Suppressor macrophage treated with lipopolysaccharide for 1 hour (primary cell): ENCODE results near the gene ZNF469.
"Not testable (repeated sequence)": the region's sequence is repeated elsewhere in the genome, so short reads cannot be mapped to it uniquely, and the experiment has no call there.

Experiments used
- DNase-seq, 3 donors: peaks; one replicate each; pipeline ENCODE4 v3.0.0-alpha.2; 2020 to 2022

The ZNF469 gene

GRCh38 chr16:88348377-88349152, 34.2 kb upstream of the ZNF469 start:
- no peak for DNase-seq

GRCh38 chr16:88349153-88349902, 33.4 kb upstream of the ZNF469 start:
- no peak for DNase-seq

DNA sequence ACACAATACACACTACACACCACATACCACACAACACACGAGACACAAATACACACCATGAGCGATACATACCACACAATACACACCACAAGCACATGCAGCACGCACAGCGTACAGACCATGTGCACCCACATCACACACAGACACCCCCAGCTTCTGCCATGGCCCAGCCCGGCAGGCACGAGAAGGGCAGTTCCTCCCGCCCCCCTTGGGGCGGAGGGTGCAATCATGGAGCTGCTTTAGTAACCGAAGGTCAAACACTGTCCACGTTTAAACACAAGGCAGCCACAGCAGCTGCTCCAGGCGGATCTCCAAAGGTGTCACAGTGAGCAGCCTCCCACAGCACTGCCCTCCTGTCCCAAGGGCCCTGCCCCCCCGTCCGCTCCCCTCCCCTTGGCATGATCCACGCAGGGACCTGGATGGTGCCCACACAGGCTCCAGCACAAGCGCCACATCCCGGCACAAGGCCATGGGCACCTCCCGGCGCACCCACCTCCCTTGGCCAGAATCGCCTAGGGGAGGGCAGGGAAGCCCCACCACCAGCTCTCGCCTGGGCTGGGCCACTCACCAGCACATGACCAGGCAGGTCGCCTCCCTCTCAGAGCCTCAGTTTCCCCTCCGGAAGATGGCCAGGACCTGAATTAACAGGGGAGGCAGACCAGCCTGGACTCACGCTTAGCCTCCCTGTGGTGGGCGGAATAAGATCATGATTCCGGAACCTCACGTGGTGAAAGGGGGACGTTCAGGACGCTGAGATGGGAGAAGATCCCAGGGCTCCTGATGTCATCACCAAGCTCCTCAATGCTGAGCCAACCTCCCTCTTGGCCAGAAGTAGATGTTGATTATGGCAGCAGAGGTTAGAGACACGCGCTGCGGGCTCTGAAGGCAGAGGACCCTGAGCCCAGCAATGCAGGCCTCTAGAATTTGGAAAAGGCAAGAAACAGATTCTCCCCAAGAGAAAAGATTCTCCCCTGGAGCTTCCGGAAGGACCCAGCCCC, 32.6 kb upstream of the ZNF469 start:
- DNase-seq: no peak

GRCh38 chr16:88350922-88351321, 31.8 kb upstream of the ZNF469 start:
- DNase-seq: no peak

DNA sequence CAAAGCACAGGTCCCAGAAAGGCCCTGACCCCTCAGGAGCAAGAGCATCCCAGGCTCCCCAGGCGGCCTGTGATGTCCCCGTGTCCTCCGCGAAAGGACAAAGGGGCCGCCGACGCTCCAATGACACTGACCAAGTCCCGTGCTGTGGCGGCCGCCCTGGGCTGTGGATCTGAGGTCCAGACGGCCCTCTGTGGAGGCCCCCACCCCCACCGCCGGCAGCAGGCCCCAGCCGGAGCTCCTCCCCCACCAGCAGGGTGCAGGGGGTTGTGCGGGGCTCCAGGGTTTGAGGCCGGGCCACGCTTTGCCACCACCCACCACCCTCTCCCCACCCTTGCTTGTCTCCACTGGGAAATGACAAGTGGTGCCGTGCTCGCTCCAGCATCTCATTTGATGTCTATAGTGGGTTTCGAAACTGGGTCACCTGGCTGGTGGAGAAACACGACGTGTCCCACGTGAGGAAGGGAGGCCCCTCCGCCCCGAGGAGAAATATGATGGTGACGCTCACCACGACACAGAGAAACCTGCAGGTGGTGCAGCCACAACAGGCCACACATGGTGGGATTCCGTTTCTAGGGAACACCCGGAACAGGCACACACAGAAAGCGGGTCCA, 31.2 kb upstream of the ZNF469 start:
- no peak for DNase-seq

GRCh38 chr16:88352261-88353200, 30.2 kb upstream of the ZNF469 start:
- DNase-seq: no peak

- DNase-seq: no peak
Measured at GRCh38 chr16:88353232-88353631, 29.5 kb upstream of the ZNF469 start.

DNA sequence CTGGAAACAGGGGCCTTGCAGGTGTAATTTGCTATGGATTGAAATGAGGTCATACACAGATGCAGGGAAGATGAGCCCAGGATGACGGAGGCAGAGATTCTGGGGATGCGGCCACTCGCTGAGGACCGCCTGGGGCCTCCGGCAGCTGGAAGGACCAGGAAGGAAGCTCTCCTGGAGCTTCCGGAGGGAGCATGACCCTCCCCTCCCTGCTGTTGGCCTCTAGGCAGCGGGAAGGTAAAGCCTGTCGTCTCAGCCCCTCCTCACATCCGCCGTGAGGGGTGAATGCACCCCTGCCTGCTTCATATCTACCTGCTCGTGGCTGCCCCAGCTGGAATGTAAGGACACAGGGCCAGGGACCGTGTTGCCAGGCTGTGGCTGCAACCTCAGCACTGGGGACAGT, 29.1 kb upstream of the ZNF469 start:
- DNase-seq: no peak

- DNase-seq: no peak
Measured at GRCh38 chr16:88354229-88355092, 28.3 kb upstream of the ZNF469 start.

- DNase-seq: no peak
Measured at GRCh38 chr16:88355093-88355388, 27.7 kb upstream of the ZNF469 start.

- no peak for DNase-seq
Measured at GRCh38 chr16:88355389-88356123, 27.2 kb upstream of the ZNF469 start.

- DNase-seq: no peak
Measured at GRCh38 chr16:88356124-88356726, 26.5 kb upstream of the ZNF469 start.

DNA sequence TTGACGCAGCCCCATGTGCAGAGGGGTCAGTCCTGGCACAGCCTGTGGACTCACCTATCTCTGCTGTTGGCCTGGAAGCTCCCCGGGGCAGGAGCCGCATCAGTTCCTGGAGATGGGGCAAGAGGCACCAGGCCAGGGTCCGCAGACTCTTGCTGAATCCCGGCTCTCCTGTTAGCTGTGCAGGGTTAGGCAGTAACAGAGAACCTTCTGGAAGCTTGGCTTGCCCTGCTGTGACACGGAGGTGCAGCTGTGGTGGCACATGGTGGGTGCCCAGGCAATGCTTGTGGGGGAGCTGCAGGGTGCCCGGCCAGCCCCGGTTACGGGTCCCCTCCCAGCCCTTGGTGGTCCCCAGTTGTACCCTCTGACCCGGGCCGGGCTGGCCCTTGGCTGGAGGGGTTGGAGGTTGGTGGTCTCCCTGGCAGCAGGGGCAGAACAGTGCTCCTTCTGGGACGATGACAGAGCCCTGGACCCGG, 26.0 kb upstream of the ZNF469 start:
- DNase-seq: no peak

GRCh38 chr16:88357317-88358022, 25.3 kb upstream of the ZNF469 start:
- no peak for DNase-seq

GRCh38 chr16:88358023-88358420, 24.7 kb upstream of the ZNF469 start:
- DNase-seq: no peak

DNA sequence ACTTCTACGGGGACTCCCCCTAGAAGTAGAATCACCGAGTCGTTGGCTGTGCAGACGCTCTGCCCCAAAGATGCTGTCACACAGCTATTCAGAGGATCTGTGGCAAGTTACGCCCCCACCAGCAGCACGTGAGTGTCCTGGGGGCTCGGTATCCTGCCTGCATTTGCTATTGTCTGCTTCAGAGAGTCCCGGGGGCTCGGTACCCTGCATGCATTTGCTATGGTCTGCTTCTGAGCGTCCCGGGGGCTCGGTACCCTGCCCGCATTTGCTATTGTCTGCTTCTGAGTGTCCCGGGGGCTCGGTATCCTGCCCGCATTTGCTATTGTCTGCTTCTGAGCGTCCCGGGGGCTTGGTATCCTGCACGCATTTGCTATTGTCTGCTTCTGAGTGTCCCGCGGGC, 23.8 kb upstream of the ZNF469 start:
- DNase-seq: no peak

- not testable (repeated sequence) for DNase-seq
Measured at GRCh38 chr16:88360401-88360800, 22.4 kb upstream of the ZNF469 start.

DNA sequence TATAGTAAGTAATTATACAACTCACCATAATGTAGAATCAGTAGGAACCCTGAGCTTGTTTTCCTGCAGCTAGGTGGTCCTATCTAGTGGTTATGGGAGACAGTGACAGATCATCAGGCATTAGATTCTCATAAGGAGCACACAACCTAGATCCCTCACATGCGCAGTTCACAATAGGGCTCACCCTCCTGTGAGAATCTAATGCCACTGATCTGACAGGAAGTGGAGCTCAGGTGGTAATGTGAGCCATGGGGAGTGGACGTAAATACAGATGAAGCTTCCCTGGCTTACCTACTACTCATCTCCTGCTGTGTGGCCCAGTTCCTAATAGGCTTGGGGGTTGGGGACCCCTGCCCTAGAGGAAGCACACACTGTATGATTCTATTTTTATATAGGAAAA, 21.8 kb upstream of the ZNF469 start:
- no peak for DNase-seq

DNA sequence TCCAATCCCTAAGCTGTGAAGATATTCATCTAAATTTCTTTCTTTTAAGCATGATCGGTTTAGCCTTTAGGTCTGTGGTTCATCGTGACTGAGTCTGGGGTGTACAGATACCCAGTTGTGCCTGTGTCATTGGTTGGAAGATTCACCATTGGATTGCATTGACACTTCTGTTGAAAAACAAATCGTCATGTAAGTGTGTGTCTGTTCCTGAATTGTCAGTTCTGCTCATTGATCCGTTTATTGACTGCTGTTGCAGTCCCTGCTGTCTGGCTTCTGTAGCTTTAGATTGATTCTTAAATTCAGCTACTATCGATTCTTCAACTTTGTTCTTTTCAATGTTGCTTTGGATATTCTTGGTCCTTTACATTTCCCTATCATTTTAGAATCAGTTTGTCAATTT, 21.0 kb upstream of the ZNF469 start:
- no peak for DNase-seq
